Measurements from ENCODE around the gene DCST2. TPM values are rescaled to one million over a fixed set of nuclear protein-coding genes. Genes with fewer than 3 reads are reported as not detected.
"Not testable (repeated sequence)": the region's sequence is repeated elsewhere in the genome, so short reads cannot be mapped to it uniquely, and the experiment has no call there.

Gene DCST2
- total RNA-seq, 1 experiment from 2014 or later = not detected

- not testable (repeated sequence) for DNase-seq (ENCODE audit: low spot score)
Measured at GRCh38 chr1:154977762-154978161, 55.8 kb downstream of the DCST2 start.

GRCh38 chr1:154975409-154976059, 58.0 kb downstream of the DCST2 start:
- no peak for DNase-seq (ENCODE audit: low spot score)

GRCh38 chr1:154974808-154975408, 58.7 kb downstream of the DCST2 start:
- peak; percentile 97 for DNase-seq (ENCODE audit: low spot score)

- DNase-seq (ENCODE audit: low spot score) = peak; percentile 100
Measured at GRCh38 chr1:154974102-154974807, 59.3 kb downstream of the DCST2 start, which contains the start of gene CKS1B. Gene CKS1B (plus strand): TSS chr1:154974681. CDS start chr1:154974746, 65 bp downstream.

GRCh38 chr1:154973344-154974101, 60.1 kb downstream of the DCST2 start:
- peak; percentile 98 for DNase-seq (ENCODE audit: low spot score)

- peak; percentile 98 for DNase-seq (ENCODE audit: low spot score)
Measured at GRCh38 chr1:154972517-154973343, 60.9 kb downstream of the DCST2 start.

GRCh38 chr1:154972213-154972516, 61.4 kb downstream of the DCST2 start:
- DNase-seq (ENCODE audit: low spot score) = no peak

GRCh38 chr1:154971341-154971998, 62.1 kb downstream of the DCST2 start:
- DNase-seq (ENCODE audit: low spot score) = peak; percentile 46

GRCh38 chr1:154970631-154971340, 62.8 kb downstream of the DCST2 start, which contains the start of gene SHC1:
Gene SHC1 (minus strand): TSS chr1:154970747. CDS start chr1:154970526, 221 bp downstream.
- peak; percentile 94 for DNase-seq (ENCODE audit: low spot score)

- DNase-seq (ENCODE audit: low spot score) = no peak
Measured at GRCh38 chr1:154969860-154970452, 63.6 kb downstream of the DCST2 start.

GRCh38 chr1:154969246-154969645, 64.3 kb downstream of the DCST2 start:
- DNase-seq (ENCODE audit: low spot score) = no peak

- no peak for DNase-seq (ENCODE audit: low spot score)
Measured at GRCh38 chr1:154968731-154969130, 64.8 kb downstream of the DCST2 start.

Other genes starting within 250 kb of the DCST2 start
- gene KCNN3, start 163.5 kb downstream of the DCST2 start, total RNA-seq (2014; rRNA removed; shearing (Covaris generic)) = 0.06 and 0.41 TPM in 2 replicates
- gene PMVK, start 97.1 kb downstream of the DCST2 start, total RNA-seq (2014; rRNA removed; shearing (Covaris generic)) = 1.2 and 7.9 TPM in 2 replicates
- gene PBXIP1, start 77.7 kb downstream of the DCST2 start, total RNA-seq (2014; rRNA removed; shearing (Covaris generic)) = 22.8 and 31.2 TPM in 2 replicates
- gene PYGO2, start 72.0 kb downstream of the DCST2 start, total RNA-seq (2014; rRNA removed; shearing (Covaris generic)) = 18.0 TPM in 2 replicates
- 163 and 170 TPM in 2 replicates for gene SHC1, start 63.0 kb downstream of the DCST2 start, total RNA-seq (2014; rRNA removed; shearing (Covaris generic))
- gene CKS1B, start 59.1 kb downstream of the DCST2 start, total RNA-seq (2014; rRNA removed; shearing (Covaris generic)) = 170 and 248 TPM in 2 replicates
- gene FLAD1, start 50.4 kb downstream of the DCST2 start, total RNA-seq (2014; rRNA removed; shearing (Covaris generic)) = 31.4 and 37.9 TPM in 2 replicates
- gene LENEP, start 40.2 kb downstream of the DCST2 start, total RNA-seq (2014; rRNA removed; shearing (Covaris generic)) = not detected in 2 replicates
- gene ZBTB7B, start 31.0 kb downstream of the DCST2 start, total RNA-seq (2014; rRNA removed; shearing (Covaris generic)) = 8.3 and 10.6 TPM in 2 replicates
- not detected in 2 replicates for gene DCST1, start within 50 bp of the DCST2 start, total RNA-seq (2014; rRNA removed; shearing (Covaris generic))
- 51.8 and 64.3 TPM in 2 replicates for gene ADAM15, start 17.5 kb upstream of the DCST2 start, total RNA-seq (2014; rRNA removed; shearing (Covaris generic))
- gene EFNA4, start 30.0 kb upstream of the DCST2 start, total RNA-seq (2014; rRNA removed; shearing (Covaris generic)) = 24.4 and 26.9 TPM in 2 replicates
- gene EFNA3, start 45.1 kb upstream of the DCST2 start, total RNA-seq (2014; rRNA removed; shearing (Covaris generic)) = 7.5 and 9.5 TPM in 2 replicates
- gene EFNA1, start 94.1 kb upstream of the DCST2 start, total RNA-seq (2014; rRNA removed; shearing (Covaris generic)) = 14.6 and 28.0 TPM in 2 replicates
- gene SLC50A1, start 102.1 kb upstream of the DCST2 start, total RNA-seq (2014; rRNA removed; shearing (Covaris generic)) = 35.8 and 40.5 TPM in 2 replicates
- 53.2 and 72.4 TPM in 2 replicates for gene DPM3, start 106.8 kb upstream of the DCST2 start, total RNA-seq (2014; rRNA removed; shearing (Covaris generic))
- gene KRTCAP2, start 139.5 kb upstream of the DCST2 start, total RNA-seq (2014; rRNA removed; shearing (Covaris generic)) = 128 and 140 TPM in 2 replicates
- gene TRIM46, start 140.1 kb upstream of the DCST2 start, total RNA-seq (2014; rRNA removed; shearing (Covaris generic)) = 0.37 and 1.1 TPM in 2 replicates
- gene THBS3, start 174.1 kb upstream of the DCST2 start, total RNA-seq (2014; rRNA removed; shearing (Covaris generic)) = 2.8 and 3.9 TPM in 2 replicates
- gene MTX1, start 174.9 kb upstream of the DCST2 start, total RNA-seq (2014; rRNA removed; shearing (Covaris generic)) = 79.5 and 82.1 TPM in 2 replicates
- 5.7 and 11.0 TPM in 2 replicates for gene ENTREP3, start 221.7 kb upstream of the DCST2 start, total RNA-seq (2014; rRNA removed; shearing (Covaris generic))
- gene SCAMP3, start 228.6 kb upstream of the DCST2 start, total RNA-seq (2014; rRNA removed; shearing (Covaris generic)) = 72.7 and 133 TPM in 2 replicates
- gene CLK2, start 239.7 kb upstream of the DCST2 start, total RNA-seq (2014; rRNA removed; shearing (Covaris generic)) = 13.7 and 14.6 TPM in 2 replicates
- 0.52 TPM in 1 of 2 replicates, not detected in the other for gene HCN3, start 243.7 kb upstream of the DCST2 start, total RNA-seq (2014; rRNA removed; shearing (Covaris generic))

All from H4 (cell line).